Measurements from ENCODE around the gene CAMSAP1.
A peak's percentile ranks its signal among the peaks of the same experiment; 100 is the strongest.

The CAMSAP1 gene

GRCh38 chr9:135766707-135767106, 140.6 kb downstream of the CAMSAP1 start:
- Histone ChIP-seq H3K27ac (ENCODE audit: extremely low read depth, low read depth, low read length) (no peak overlapping the region), H3K9me3 (ENCODE audit: control insufficient read depth, insufficient read depth, low read depth, low read length) (no peaks in the 10 kb centered on the region), H3K36me3 (ENCODE audit: control insufficient read depth in 2 of 2, insufficient read depth in 1 of 2, low read length in 2 of 2) (no peaks in the 10 kb centered on the region), H3K4me3 (ENCODE audit: low read depth, low read length) (no peak overlapping the region), H3K4me1 (ENCODE audit: control insufficient read depth, insufficient read depth, low read length) (no peaks in the 10 kb centered on the region)
- ChIA-PET POLR2A (no interaction called here), CTCF (interaction anchor here (1.1 kb wide), 1 partner anchor 10 kb away, joined by 3 read pairs; no protein-coding TSS in a partner anchor)
- no peak for TF ChIP-seq ZNF701 (tag by site-specific recombination; IDR thresholded peaks at IDR 0.05)
- TF ChIP-seq ZBTB8A (tag by site-specific recombination; IDR thresholded peaks at IDR 0.05): no peak
- no peak for TF ChIP-seq ZNF629 (tag by site-specific recombination; IDR thresholded peaks at IDR 0.05)
- TF ChIP-seq ZNF426 (tag by site-specific recombination; IDR thresholded peaks at IDR 0.05): no peak
- TF ChIP-seq, protein P1, sequence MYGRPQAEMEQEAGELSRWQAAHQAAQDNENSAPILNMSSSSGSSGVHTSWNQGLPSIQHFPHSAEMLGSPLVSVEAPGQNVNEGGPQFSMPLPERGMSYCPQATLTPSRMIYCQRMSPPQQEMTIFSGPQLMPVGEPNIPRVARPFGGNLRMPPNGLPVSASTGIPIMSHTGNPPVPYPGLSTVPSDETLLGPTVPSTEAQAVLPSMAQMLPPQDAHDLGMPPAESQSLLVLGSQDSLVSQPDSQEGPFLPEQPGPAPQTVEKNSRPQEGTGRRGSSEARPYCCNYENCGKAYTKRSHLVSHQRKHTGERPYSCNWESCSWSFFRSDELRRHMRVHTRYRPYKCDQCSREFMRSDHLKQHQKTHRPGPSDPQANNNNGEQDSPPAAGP (tag by site-specific recombination; IDR thresholded peaks at IDR 0.05): no peak
- no peak for TF ChIP-seq ATF2 (tag by site-specific recombination; IDR thresholded peaks at IDR 0.05; ENCODE audit: low read depth)
- TF ChIP-seq ZNF311 (tag by site-specific recombination; IDR thresholded peaks at IDR 0.05; ENCODE audit: borderline replicate concordance): no peak
- TF ChIP-seq ZNF560 (tag by site-specific recombination; IDR thresholded peaks at IDR 0.05; ENCODE audit: borderline replicate concordance): no peak
- TF ChIP-seq ZNF223 (tag by site-specific recombination; IDR thresholded peaks at IDR 0.05): no peak
- no peak for TF ChIP-seq SP7 (tag by site-specific recombination; IDR thresholded peaks at IDR 0.05)

- ChIA-PET CTCF (no interaction called here), POLR2A (no interaction called here)
- Histone ChIP-seq H3K36me3 (ENCODE audit: control insufficient read depth in 2 of 2, insufficient read depth in 1 of 2, low read length in 2 of 2) (no peaks in the 10 kb centered on the region), H3K27ac (ENCODE audit: extremely low read depth, low read depth, low read length) (no peak overlapping the region), H3K4me3 (ENCODE audit: low read depth, low read length) (no peak overlapping the region), H3K4me1 (ENCODE audit: control insufficient read depth, insufficient read depth, low read length) (no peaks in the 10 kb centered on the region), H3K9me3 (ENCODE audit: control insufficient read depth, insufficient read depth, low read depth, low read length) (no peaks in the 10 kb centered on the region)
- TF ChIP-seq SETDB1 (IDR thresholded peaks at IDR 0.05; ENCODE audit: insufficient read length, low read length) (peak; percentile 65), ZNF747 (tag by site-specific recombination; IDR thresholded peaks at IDR 0.05) (no peak)
These were observed 141.1 kb downstream of the CAMSAP1 start for GRCh38 chr9:135766251-135766650.

DNA sequence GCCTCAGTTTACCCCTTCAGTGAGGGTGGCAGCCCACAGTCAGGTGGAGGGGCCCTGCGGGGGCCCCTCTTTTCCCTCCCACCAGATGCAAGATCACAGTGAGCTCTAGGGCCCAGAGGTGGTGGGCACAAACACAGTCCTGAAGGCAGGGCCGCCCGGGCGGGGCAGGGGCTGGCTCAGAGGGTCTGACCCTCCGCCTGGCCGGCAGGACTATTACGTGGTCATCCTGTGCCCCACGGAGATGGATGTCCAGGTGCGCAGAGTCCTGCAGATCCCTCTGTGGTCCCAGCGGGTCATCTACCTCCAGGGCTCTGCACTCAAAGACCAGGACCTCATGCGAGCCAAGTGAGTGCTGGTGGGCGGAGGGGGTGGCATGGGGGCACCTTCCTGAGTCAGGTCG, 141.9 kb downstream of the CAMSAP1 start:
- no peak overlapping the region for H3K27ac ChIP-seq (ENCODE audit: extremely low read depth, low read depth, low read length)
- H3K9me3 ChIP-seq (ENCODE audit: control insufficient read depth, insufficient read depth, low read depth, low read length): no peaks in the 10 kb centered on the region
- no peak for TF ChIP-seq HOXA7 (CRISPR knock-in tag; IDR thresholded peaks at IDR 0.05; ENCODE audit: borderline replicate concordance)
- no peak for TF ChIP-seq ZNF221 (tag by site-specific recombination; IDR thresholded peaks at IDR 0.05; ENCODE audit: borderline replicate concordance)
- no peak for TF ChIP-seq MZF1 (tag by site-specific recombination; IDR thresholded peaks at IDR 0.05; ENCODE audit: borderline replicate concordance)
- TF ChIP-seq ZNF18 (tag by site-specific recombination; IDR thresholded peaks at IDR 0.05): no peak
- TF ChIP-seq ZNF266 (tag by site-specific recombination; IDR thresholded peaks at IDR 0.05; ENCODE audit: low read depth): no peak
- TF ChIP-seq ZNF629 (tag by site-specific recombination; IDR thresholded peaks at IDR 0.05): no peak
- TF ChIP-seq, protein P2, sequence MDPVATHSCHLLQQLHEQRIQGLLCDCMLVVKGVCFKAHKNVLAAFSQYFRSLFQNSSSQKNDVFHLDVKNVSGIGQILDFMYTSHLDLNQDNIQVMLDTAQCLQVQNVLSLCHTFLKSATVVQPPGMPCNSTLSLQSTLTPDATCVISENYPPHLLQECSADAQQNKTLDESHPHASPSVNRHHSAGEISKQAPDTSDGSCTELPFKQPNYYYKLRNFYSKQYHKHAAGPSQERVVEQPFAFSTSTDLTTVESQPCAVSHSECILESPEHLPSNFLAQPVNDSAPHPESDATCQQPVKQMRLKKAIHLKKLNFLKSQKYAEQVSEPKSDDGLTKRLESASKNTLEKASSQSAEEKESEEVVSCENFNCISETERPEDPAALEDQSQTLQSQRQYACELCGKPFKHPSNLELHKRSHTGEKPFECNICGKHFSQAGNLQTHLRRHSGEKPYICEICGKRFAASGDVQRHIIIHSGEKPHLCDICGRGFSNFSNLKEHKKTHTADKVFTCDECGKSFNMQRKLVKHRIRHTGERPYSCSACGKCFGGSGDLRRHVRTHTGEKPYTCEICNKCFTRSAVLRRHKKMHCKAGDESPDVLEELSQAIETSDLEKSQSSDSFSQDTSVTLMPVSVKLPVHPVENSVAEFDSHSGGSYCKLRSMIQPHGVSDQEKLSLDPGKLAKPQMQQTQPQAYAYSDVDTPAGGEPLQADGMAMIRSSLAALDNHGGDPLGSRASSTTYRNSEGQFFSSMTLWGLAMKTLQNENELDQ (tag by site-specific recombination; IDR thresholded peaks at IDR 0.05; ENCODE audit: low read depth): no peak
- TF ChIP-seq ZBTB7A (tag by site-specific recombination; IDR thresholded peaks at IDR 0.05; ENCODE audit: low read depth): no peak
- TF ChIP-seq GLI4 (tag by site-specific recombination; IDR thresholded peaks at IDR 0.05): no peak
- TF ChIP-seq PRDM1 (tag by site-specific recombination; IDR thresholded peaks at IDR 0.05): no peak
- TF ChIP-seq ZBTB20 (tag by site-specific recombination; IDR thresholded peaks at IDR 0.05): no peak
- no peak for TF ChIP-seq ZNF112 (tag by site-specific recombination; IDR thresholded peaks at IDR 0.05)
- TF ChIP-seq ZNF747 (tag by site-specific recombination; IDR thresholded peaks at IDR 0.05): no peak
- TF ChIP-seq ZNF433 (tag by site-specific recombination; IDR thresholded peaks at IDR 0.05; ENCODE audit: low read depth): no peak
- no peak for TF ChIP-seq ZNF157 (tag by site-specific recombination; IDR thresholded peaks at IDR 0.05)
- no peak for TF ChIP-seq ZNF114 (tag by site-specific recombination; IDR thresholded peaks at IDR 0.05)
- no peaks in the 10 kb centered on the region for H3K4me1 ChIP-seq (ENCODE audit: control insufficient read depth, insufficient read depth, low read length)
- ChIA-PET POLR2A (no interaction called here), CTCF (no interaction called here)
- H3K4me3 ChIP-seq (ENCODE audit: low read depth, low read length): no peak overlapping the region
- no peaks in the 10 kb centered on the region for H3K36me3 ChIP-seq (ENCODE audit: control insufficient read depth in 2 of 2, insufficient read depth in 1 of 2, low read length in 2 of 2)
